HG02885 (cell line): ENCODE results near the gene CIZ1.
A peak's percentile ranks its signal among the peaks of the same experiment; 100 is the strongest.

Experiments
- ATAC-seq: cut with Tn5 transposase; IDR thresholded peaks from one replicate; pipeline ENCODE4 v1.9.1; 2021; ENCODE audit warnings: mild to moderate bottlenecking; ENCODE audit not compliant: unreplicated experiment, poor library complexity

The CIZ1 gene

GRCh38 chr9:128214571-128215490 lies 23.5 kb upstream of the CIZ1 start:
- ATAC-seq, result no peak

DNA sequence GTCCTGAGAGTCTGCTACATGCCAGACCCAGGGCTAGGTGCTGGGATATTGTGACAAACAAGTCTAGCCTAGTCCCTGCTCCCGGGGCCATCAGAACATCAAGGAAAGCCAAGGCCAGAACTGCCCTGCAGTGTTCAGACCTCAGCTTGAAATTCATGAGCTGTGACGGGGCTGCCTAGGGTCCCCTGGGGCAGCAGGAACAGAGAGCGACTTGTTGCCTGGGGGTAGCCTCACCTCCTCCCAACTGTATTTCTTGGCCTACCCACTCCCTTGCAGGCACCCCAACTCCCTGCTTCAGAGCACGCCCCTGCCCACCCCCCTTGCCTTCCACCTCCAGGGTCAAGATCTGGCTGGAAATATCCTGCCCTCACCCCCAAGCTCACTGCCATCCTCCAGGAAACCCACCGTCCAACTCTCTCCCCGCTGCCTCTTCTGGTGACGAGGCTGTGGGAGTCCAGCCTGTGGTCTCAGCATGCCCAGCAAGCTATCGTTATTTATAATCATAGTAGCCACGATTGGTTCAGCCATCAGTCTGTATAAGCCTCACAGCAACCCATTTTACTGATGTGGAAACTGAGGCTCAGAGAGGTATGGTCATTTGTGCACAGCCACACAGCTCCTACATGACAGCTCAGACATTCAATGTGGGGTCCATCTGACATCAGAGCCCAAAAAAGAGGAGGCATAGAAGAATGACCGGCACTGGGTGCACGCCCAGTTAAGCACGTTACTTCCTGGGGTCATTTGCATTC lies 22.6 kb upstream of the CIZ1 start:
- ATAC-seq, result no peak

- no peak for ATAC-seq
These were observed 20.6 kb upstream of the CIZ1 start for GRCh38 chr9:128211981-128212281.

DNA sequence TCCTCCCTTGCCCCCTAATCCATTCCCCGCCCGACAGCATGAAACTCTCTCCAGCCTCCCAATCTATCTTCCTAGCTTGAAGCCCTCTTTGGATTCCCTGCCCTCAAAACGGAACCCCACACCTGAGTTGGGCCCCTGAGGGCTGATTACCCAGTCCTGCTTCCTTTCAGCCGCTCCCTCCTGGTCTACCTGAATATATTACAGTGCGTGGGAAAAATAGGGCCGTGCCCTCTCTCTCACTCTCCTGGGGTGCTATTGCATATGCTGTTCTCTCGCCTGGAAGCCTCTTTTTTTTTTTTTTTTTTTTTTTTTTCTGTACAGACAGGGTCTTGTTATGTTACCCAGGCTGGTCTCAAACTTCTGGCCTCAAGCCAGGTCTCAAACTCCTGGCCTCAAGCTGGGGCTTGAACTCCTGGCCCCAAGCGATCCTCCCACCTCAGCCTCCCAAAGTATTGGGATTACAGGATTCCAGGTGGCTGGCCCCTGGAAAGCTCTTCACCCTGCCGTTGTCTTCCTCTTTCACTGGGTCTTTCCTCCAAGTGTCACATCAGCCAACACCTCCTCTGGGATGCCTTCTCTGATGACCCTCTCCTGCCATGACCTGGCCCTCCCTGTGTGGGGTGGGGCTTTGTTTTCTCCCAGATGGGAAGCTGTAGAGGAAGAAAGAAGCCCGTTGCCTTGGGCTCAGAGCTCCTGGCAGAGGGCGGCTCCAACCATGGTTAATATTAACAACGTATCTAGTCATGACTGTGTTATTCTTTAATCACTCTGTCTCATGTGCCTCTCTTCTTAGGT lies 20.0 kb upstream of the CIZ1 start:
- ATAC-seq, result no peak

DNA sequence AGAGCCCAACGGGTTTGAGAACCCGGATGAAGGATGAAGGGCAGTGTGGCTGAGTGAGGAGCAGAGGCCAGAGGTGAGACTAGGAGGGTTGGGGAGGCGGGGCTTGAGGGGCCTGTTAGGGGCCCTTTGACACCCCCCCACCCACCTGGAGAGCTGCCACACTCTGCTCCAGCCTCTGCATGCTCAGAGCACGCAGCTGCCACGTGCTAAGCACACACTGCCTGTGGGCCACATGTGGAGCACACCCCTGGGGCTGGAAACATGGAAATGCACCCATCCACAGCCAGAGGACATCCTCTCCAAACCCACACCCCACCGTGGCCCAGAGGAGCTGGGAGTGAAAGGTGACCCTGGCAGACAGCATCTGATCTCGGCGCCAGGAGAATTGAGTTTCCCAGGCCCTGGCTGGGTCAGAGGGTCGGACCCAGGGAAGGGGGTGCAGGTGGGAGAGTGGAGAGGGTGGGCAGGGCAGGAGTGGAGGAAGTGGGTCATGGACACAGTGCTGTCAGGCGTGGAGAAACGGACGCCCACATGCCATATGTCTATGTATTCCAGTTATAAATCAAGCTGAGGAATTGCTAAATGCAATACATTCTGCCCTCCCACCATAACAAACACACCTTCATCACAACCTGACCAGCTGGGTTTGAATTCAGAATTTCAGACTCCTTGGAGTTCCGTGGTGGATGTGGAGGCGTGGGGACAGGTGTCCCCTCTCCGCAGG lies 17.7 kb upstream of the CIZ1 start:
- ATAC-seq, result no peak

GRCh38 chr9:128208386-128208785 lies 17.0 kb upstream of the CIZ1 start:
- no peak for ATAC-seq

- no peak for ATAC-seq
These were observed 15.8 kb upstream of the CIZ1 start for GRCh38 chr9:128206916-128207910.

- no peak for ATAC-seq
These were observed 15.1 kb upstream of the CIZ1 start for GRCh38 chr9:128206484-128206883.

- no peak for ATAC-seq
These were observed 14.0 kb upstream of the CIZ1 start for GRCh38 chr9:128205296-128205944.

DNA sequence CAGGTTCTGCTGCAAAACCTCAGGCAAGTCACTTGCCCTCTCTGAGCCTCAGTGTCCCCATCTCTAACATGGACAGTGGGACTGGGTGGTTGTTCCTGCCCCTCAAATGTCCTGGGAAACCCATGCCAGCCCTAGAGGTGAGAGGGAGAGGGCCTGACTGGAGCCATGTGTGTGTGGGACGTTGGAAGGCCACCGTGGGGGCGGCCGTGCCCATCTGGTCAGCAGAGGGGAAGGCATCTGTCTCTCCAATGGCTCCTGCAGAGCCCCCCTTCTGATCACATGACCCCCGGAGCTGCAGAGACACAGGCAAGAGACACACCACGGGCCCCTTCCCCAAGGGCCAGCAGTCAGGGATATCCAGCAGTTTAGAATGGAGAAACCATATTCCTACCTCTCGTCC lies 13.5 kb upstream of the CIZ1 start:
- ATAC-seq, result no peak

DNA sequence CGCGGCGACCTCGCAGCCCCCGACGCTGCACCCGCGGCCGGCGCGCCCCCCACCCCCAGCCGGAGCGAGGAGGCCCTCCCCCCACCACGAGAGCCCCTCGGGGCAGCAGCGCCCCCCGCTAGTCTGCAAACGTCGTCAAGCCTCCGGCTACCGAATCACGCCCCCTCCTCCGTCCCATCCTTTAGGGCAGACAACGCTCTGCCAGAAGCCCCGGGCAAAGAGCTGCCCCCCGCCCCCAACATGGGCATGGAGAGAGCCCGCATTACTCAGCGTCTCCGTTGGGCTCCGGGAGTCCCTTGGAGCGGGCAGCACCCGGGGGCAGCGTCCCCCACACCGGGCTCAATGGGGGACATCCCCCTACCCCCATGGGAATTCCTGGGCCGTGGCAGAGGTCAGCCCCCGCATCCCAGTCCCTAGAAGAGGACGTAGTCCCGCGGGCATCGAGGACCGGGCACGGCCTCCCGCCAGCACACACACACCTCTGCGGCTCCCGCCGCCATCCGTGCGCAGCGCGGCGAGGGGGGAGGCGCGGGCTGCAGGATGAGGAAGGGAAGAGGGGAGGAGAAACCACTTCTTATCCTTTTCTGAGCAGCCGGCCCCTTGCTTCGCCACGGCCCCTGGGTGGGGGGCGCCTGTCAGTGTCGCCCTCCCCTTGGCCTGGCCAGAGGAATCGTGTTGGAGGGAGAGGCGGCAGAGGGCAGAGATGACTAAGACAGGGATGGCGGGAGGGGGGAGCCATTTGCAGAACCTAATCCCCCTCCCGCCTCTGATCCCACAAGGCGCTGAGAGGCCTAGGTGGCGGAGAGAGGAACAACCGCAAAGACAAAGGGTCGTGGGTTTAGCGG lies 12.6 kb upstream of the CIZ1 start:
- no peak for ATAC-seq

DNA sequence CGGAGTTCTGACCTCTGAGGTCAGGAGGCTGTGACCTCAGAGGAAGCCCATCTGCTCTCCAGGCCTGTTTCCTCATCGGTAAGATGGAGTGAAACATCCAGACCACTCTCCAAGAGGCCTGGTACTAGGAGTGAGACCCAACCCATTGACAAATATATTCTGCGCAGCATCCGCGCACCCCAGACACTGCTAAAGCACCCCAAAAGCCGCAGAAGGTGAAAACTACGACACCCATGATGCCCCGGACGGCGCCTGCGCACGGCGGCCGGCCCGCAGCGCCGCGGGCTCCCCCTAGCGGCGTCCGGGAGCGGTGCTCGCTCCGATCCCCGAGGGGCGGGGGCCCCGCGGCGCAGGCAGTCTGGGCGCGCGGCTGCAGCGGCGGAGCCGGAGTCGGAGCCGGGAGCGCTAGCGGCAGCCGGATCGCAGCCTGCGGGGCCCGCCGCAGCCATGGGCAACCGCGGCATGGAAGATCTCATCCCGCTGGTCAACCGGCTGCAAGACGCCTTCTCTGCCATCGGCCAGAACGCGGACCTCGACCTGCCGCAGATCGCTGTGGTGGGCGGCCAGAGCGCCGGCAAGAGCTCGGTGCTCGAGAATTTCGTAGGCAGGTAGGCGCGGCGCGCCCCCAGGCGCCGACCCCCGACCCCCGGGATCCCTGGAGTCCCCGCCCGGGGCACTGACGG lies 11.8 kb upstream of the CIZ1 start, which contains the start of gene DNM1:
DNM1 (plus strand) TSS at position 356 of the 683 bp plus-strand sequence; CDS start at position 448, 92 bp downstream.
- peak; percentile 83 for ATAC-seq

DNA sequence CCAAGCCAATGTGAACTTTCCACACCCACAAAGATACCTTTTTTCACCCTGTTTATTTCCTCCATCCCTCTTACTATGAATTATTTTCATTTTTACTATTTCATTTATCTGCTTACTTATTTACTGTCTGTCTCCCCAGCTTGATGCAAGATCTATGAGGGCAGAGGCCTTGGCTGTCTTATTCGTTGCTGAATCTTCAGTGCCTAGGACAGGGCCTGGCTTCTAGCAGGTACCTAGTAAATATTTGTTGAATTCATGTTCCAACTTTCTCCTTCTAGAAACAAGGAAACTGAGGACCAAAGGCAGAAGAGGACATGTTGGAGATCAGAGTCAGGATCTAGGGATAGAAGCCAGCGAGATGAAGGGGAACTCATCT lies 11.3 kb upstream of the CIZ1 start:
- no peak for ATAC-seq

DNA sequence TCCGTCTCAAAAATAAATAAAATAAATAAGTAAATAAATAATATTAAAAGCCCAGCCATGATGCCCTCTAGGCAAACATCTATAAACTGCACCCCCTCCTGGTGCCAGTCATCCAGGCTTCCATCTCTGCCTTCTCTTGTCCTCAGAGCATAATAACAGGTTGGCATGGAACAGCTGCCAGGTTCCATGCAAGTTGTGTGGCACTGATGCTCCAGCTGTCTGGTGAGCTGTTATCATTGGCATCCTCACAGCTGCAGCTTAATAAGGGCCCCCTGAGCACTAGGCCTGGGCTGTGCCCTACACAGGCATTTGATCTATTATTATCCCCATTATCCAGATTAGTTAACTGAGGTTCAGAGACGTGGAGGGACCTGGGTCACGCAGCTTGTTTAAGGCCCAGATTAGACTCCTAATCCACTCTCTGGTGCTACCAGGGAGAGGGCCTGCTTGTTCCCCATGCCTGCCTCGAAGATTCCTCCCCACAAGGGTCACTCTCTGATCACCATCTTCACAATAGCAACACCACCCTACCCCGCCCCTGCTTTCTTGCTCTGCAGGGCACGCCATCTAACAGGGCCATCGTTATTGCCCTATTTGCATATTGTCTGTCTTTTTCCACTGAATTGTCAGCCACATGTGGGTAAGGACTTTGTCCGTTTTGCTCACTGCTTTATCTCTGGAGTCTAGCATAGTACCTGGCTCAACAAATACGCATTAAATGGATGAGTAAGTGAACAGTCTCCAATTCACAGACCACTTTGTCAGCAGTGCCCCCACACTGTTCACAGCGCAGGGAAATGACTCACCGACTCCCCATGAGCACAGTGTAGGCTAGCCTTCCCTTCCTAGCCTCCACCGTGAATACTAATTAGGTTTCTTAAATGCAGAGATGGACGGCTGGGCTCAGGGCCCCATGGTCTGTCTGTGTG lies 10.3 kb upstream of the CIZ1 start:
- ATAC-seq, result no peak

- ATAC-seq, result no peak
These were observed 2.2 kb upstream of the CIZ1 start for GRCh38 chr9:128193469-128194096.
